Measurements from ENCODE around the gene KLRF2.

- TF ChIP-seq, protein P1, sequence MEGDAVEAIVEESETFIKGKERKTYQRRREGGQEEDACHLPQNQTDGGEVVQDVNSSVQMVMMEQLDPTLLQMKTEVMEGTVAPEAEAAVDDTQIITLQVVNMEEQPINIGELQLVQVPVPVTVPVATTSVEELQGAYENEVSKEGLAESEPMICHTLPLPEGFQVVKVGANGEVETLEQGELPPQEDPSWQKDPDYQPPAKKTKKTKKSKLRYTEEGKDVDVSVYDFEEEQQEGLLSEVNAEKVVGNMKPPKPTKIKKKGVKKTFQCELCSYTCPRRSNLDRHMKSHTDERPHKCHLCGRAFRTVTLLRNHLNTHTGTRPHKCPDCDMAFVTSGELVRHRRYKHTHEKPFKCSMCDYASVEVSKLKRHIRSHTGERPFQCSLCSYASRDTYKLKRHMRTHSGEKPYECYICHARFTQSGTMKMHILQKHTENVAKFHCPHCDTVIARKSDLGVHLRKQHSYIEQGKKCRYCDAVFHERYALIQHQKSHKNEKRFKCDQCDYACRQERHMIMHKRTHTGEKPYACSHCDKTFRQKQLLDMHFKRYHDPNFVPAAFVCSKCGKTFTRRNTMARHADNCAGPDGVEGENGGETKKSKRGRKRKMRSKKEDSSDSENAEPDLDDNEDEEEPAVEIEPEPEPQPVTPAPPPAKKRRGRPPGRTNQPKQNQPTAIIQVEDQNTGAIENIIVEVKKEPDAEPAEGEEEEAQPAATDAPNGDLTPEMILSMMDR (IDR thresholded peaks at IDR 0.05) = no peak
- TF ChIP-seq POLR2A (IDR thresholded peaks at IDR 0.05) = no peak
Observed at GRCh38 chr12:9931245-9931644, 50.0 kb downstream of the KLRF2 start.

Data from stomach (tissue), 4 donors.